ENCODE results near the gene DCAF15.

DCAF15 gene

DNA sequence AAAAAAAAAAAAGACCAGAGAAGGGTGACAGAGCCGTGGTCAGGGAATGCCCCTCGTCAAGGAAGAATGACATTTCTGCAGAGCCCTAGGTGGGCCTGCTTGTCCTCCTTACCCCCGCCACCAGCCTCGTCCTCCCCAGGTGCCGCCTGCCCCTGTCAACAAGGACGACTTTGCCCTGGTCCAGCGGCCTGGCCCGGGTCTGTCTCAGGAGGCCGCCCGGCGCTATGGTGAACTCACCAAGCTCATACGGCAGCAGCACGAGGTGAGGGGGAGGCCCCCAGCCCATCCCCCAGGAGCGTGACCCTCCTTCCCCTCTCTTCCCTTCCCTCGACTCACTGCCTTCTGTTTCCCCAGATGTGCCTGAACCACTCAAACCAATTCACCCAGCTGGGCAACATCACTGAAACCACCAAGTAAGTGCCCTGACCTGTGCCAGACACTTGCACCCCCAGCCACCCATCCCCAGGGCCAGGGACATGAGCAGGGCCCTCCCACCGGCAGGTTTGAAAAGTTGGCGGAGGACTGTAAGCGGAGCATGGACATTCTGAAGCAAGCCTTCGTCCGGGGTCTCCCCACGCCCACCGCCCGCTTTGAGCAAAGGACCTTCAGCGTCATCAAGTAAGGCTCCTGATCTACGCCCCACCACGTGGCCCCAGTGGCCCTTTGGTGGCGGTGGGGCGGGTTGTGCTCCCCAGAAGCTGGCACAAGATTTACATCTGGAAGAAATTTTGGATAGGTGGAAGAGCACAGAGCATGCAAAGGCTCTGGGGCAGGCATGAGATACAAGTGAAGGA, 28.9 kb upstream of the DCAF15 start:
- no peak overlapping the region for H3K27ac ChIP-seq
- no peak for TF ChIP-seq ZFX (IDR thresholded peaks at IDR 0.05)
- TF ChIP-seq, protein P1, sequence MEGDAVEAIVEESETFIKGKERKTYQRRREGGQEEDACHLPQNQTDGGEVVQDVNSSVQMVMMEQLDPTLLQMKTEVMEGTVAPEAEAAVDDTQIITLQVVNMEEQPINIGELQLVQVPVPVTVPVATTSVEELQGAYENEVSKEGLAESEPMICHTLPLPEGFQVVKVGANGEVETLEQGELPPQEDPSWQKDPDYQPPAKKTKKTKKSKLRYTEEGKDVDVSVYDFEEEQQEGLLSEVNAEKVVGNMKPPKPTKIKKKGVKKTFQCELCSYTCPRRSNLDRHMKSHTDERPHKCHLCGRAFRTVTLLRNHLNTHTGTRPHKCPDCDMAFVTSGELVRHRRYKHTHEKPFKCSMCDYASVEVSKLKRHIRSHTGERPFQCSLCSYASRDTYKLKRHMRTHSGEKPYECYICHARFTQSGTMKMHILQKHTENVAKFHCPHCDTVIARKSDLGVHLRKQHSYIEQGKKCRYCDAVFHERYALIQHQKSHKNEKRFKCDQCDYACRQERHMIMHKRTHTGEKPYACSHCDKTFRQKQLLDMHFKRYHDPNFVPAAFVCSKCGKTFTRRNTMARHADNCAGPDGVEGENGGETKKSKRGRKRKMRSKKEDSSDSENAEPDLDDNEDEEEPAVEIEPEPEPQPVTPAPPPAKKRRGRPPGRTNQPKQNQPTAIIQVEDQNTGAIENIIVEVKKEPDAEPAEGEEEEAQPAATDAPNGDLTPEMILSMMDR (conservative IDR thresholded peaks at IDR 0.05) = no peak

DNA sequence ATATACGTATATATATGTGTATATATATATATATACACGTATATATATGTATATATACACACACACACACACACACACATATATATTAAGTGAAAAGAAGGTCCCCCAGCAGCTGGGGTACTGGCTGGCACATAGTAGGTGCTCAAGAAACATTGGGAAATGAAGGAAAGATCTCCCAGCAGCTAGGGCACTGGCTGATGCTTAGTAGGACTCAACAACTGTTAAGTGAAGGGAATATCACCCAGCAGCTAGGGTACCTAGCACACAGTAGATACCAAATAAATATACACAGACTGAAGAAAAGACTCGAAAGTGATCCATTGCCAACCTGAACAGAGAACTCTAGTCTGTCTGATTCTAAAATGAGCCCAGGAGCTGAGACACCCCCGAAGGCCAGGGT, 26.3 kb upstream of the DCAF15 start:
- no peak overlapping the region for H3K27ac ChIP-seq
- TF ChIP-seq, protein P1 (conservative IDR thresholded peaks at IDR 0.05) = no peak
- TF ChIP-seq ZFX (IDR thresholded peaks at IDR 0.05) = no peak

DNA sequence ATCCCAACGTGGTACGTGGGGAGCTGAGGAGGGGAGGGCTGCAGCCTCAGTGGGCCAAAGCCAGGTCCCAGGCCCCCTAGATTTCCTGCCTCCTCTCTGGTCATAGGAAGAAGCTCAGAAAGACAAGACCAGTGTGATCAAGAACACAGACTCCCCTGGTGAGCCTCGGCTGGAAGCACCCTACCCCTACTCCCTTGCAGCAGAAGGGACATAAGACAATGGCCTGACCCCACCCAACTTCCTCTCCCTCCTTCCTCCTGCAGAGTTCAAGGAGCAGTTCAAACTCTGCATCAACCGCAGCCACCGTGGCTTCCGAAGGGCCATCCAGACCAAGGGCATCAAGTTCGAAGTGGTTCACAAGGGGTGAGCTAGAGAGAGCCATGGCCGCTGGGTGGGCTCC, 25.6 kb upstream of the DCAF15 start:
- TF ChIP-seq, protein P1 (conservative IDR thresholded peaks at IDR 0.05) = no peak
- no peak for TF ChIP-seq ZFX (IDR thresholded peaks at IDR 0.05)

DNA sequence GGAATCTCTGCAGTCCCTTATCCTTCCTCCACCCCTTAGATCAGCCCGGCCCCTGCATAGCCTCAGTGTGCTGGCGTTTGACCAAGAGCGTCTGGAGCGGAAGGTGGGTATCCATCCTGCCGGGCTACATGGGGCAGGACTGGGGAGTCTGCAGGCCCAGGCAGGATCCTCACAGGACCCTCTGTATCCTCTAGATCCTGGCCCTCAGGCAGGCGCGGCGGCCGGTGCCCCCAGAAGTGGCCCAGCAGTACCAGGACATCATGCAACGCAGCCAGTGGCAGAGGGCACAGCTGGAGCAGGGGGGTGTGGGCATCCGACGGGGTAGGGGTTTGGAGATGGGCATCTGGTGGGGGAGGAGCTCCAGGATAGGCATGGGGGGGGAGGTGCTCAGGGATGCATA, 23.0 kb upstream of the DCAF15 start:
- H3K27ac ChIP-seq = no peak overlapping the region
- TF ChIP-seq, protein P1 (conservative IDR thresholded peaks at IDR 0.05) = no peak
- TF ChIP-seq ZFX (IDR thresholded peaks at IDR 0.05) = no peak

More for the DNA sequence above, 25.6 kb upstream of the DCAF15 start:
- H3K27ac ChIP-seq = no peak overlapping the region

DNA sequence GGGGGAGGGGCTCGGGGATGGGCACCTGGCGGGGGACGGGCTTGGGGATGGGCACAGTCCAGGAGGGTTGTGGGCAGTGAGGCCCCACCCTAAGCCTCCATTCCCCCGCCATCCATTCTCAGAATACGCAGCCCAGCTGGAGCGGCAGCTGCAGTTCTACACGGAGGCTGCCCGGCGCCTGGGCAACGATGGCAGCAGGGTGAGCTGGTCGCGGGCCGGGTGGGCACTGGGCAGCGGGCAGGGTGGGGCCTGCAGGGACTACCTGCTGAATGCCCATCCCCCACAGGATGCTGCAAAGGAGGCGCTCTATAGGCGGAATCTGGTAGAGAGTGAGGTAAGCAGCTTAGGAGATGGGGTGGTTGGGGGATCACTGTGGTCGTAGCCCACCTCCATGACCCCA, 22.4 kb upstream of the DCAF15 start:
- no peak for TF ChIP-seq ZFX (IDR thresholded peaks at IDR 0.05)
- TF ChIP-seq, protein P1 (conservative IDR thresholded peaks at IDR 0.05) = no peak

DNA sequence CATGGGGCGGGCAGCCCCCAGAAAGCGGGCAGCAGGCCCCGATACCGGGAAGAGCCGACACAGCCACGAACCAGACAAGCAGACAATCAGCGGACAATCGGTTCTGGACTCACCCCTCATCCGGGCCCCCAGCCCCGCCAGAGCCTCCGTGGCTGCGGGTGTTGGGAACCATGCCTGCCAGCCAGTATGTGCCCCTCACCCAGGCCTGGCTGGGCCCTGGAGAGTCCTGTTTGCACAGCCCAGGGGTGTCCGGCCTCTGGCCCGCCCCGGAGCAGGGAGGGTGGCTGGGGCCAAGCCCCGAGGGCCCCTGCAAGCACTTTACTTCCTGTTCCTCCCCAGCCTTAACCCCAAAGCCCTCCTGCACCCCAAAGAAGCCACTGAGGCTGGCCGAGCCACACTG, 21.9 kb upstream of the DCAF15 start:
- no peak overlapping the region for H3K27ac ChIP-seq
- no peak for TF ChIP-seq ZFX (IDR thresholded peaks at IDR 0.05)
- TF ChIP-seq, protein P1 (conservative IDR thresholded peaks at IDR 0.05) = no peak

More for the DNA sequence above, 22.4 kb upstream of the DCAF15 start:
- no peak overlapping the region for H3K27ac ChIP-seq

DNA sequence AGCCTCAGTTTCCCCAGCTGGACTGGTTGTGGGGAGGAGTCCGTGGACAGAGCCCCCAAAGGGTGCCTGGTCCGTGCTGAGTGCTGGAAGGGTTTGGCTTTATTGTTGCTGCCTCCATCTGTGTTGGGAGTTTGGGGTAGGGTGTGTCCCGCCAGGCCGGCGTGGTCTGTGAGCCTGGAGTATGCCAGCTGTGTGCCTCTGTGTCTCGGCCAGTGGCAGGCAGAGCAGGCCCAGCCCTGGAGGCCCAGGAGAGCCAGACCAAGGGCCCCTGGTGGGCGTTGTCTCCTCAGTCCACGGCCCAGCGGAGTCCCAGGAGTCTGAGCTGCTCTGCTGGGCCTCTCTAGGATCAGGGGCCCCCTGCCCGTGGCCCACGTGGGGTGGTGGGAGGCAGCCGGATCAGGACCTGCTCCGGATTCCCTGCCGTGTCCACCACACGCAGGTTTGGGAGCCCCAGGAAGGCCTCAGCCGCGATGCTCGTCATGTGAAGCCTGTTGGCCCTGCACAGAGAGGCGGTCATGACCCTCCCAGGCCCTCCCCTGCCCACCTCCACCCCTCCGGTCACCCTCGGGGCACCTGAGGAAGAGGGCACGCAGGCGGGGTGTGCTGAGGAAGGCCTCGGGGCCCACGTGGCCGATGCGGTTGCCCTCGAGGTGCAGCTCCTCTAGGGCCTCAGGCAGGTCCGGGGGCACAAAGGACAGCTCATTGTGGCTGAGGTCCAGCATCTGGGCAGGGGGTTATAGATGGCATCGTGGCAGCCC, 20.7 kb upstream of the DCAF15 start:
- TF ChIP-seq, protein P1 (conservative IDR thresholded peaks at IDR 0.05) = no peak
- TF ChIP-seq ZFX (IDR thresholded peaks at IDR 0.05) = no peak
- H3K27ac ChIP-seq = no peak overlapping the region

Data from C4-2B (cell line).